CD4-positive, alpha-beta T cell (primary cell): Measurements from ENCODE around the gene LRRC47. TPM values are rescaled to one million over a fixed set of nuclear protein-coding genes. Genes with fewer than 3 reads are reported as not detected.

Experiments
- ATAC-seq: fragments of 200-7000 bp; cut with Tn5 transposase; one replicate; pipeline ENCODE4 v1.10.0; 2022; ENCODE audit warnings: mild to moderate bottlenecking; ENCODE audit not compliant: poor library complexity
- CTCF ChIA-PET: fragments of 350-600 bp; sonication (Branson Sonifier 250); formaldehyde crosslinking; loops from one replicate; lab custom pipeline; 2021; ENCODE audit warnings: antibody characterized with exemption, inconsistent platforms; lab: Charles Lee
- POLR2A ChIA-PET: fragments of 350-600 bp; sonication (Branson Sonifier 250); formaldehyde crosslinking; loops from one replicate; lab custom pipeline; 2021; ENCODE audit warnings: antibody characterized with exemption, inconsistent platforms; lab: Charles Lee
- DNase-seq, 14 experiments: peaks; one replicate each; pipeline ENCODE4 v3.0.0-alpha.2; 2013 to 2020; ENCODE audit warnings: mixed read lengths in 2 of 14
- H3K27ac ChIP-seq, 2 donors: one replicate each; pipeline versions ENCODE4 v1.5.1 to v1.7.0; 2013; ENCODE audit warnings: low read length in 2 of 2, low read depth in 1 of 2, mild to moderate bottlenecking in 1 of 2
- H3K27me3 ChIP-seq, 2 experiments: 1 replicate in 1 of 2; 2 replicates in 1 of 2; pipeline versions ENCODE4 v1.6.1 to v1.7.0; 2013; ENCODE audit warnings: low read length in 2 of 2, control low read depth in 1 of 2, mild to moderate bottlenecking in 1 of 2, moderate library complexity in 1 of 2; ENCODE audit not compliant: insufficient read depth in 2 of 2, control insufficient read depth in 1 of 2
- H3K36me3 ChIP-seq: one replicate; pipeline ENCODE4 v1.6.1; 2013; ENCODE audit warnings: low read length, control low read depth; ENCODE audit not compliant: insufficient read depth
- H3K4me1 ChIP-seq: one replicate; pipeline ENCODE4 v1.6.1; 2013; ENCODE audit warnings: low read length, control low read depth; ENCODE audit not compliant: insufficient read depth
- H3K4me3 ChIP-seq: one replicate; pipeline ENCODE4 v1.5.1; 2013; ENCODE audit warnings: mild to moderate bottlenecking, low read length, moderate library complexity
- H3K9me3 ChIP-seq, 2 experiments: 1 replicate in 1 of 2; 2 replicates in 1 of 2; pipeline versions ENCODE4 v1.6.1 to v1.7.0; 2013; ENCODE audit warnings: low read length in 2 of 2, mild to moderate bottlenecking in 2 of 2, control low read depth in 1 of 2, moderate library complexity in 1 of 2; ENCODE audit not compliant: control insufficient read depth in 1 of 2, insufficient read depth in 1 of 2
- H3K27ac Mint-ChIP-seq: one replicate; pipeline ENCODE4 v1.8.0; 2020; ENCODE audit warnings: mixed read lengths
- H3K27me3 Mint-ChIP-seq: one replicate; pipeline ENCODE4 v1.8.0; 2021; ENCODE audit warnings: mixed read lengths
- H3K36me3 Mint-ChIP-seq: one replicate; pipeline ENCODE4 v1.8.0; 2021; ENCODE audit warnings: low read depth, mixed read lengths
- H3K4me1 Mint-ChIP-seq: one replicate; pipeline ENCODE4 v1.8.0; 2021; ENCODE audit warnings: low read depth, mixed read lengths
- H3K4me3 Mint-ChIP-seq: one replicate; pipeline ENCODE4 v1.8.0; 2020; ENCODE audit warnings: mild to moderate bottlenecking, mixed read lengths
- H3K9me3 Mint-ChIP-seq: one replicate; pipeline ENCODE4 v1.8.0; 2020; ENCODE audit warnings: mixed read lengths
- intact Hi-C, 2 experiments: fragments of 100-400 bp; cut with DNase I in 1 of 2; cut with micrococcal nuclease in 1 of 2; formaldehyde crosslinking; loops; one replicate each; pipeline versions ENCODE4 v1.15.1 to v1.9.0; 2023 to 2025; cut with DNase I, micrococcal nuclease
- total RNA-seq, 174 experiments: library from RNA in 2 of 174; stranded (reverse) in 2 of 174; gene quantifications; one replicate each; pipeline ENCODE4 v1.2.3 and lab custom pipeline; 2021 to 2026
- TF ChIP-seq, protein P1 (sequence below): fragments of 200-600 bp; IDR thresholded peaks from one replicate; pipeline ENCODE4 v1.8.0; 2022; ENCODE audit warnings: antibody characterized with exemption, mild to moderate bottlenecking

The LRRC47 gene
- total RNA-seq, 2 experiments from 2014 or later, result 30.1 to 32.0 TPM

DNA sequence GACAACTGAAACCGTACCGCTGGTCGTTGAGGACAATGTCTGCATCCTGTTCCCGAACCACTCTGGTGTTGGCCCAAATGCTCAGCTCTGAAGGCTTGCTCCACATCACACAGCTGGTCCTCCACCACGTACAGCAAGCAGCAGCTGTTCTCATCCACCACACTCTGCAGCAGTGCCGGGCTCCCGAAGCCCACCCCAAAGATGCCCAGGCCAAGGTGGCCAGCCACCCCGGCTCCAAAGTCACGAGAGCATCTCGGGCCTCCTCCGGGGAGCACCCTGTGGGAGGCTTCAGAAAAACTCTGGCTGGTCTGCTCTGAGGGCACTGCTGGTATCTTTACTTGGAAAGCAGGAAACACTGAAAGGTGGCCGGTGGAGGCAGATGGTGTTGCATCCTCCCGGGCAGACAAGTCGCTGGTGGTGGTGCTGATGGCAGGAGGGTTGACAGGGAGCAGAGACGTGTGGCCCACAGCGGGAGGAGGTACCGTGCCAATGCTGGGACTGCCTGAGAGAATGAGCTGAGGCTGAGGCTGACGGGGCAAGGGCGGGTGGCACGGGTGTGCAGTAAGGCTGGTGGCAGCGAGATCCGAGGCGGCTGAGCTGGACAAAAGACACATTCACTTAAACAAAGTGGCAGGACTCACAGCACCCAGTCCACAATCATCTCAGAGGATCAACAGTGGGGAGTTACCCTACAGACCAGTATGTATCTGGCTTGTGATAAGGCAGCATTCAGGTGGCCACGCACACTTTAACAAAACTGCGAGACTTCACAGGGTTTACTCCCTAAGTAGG, 50.5 kb downstream of the LRRC47 start:
- POLR2A ChIA-PET, result no interaction called here
- Histone ChIP-seq H3K4me3 (no peak overlapping the region), H3K36me3 (peaks cover 14% of the 10 kb centered on the region), H3K27me3 (no peaks in the 10 kb centered on the region), H3K4me1 (peaks cover 29% of the 10 kb centered on the region), H3K9me3 (peaks cover 0 to 8% of the 10 kb centered on the region in 2 experiments), H3K27ac (no peak overlapping the region)
- CTCF ChIA-PET, result no interaction called here
- intact Hi-C loops, result loop anchor here in 1 of 2 experiments (2.0 kb wide), 2 partner anchors 27 to 97 kb away; partner anchors contain the start of gene SMIM1
- Mint-ChIP-seq H3K27me3 (no peaks in the 10 kb centered on the region), H3K36me3 (peaks cover 27% of the 10 kb centered on the region), H3K4me3 (peak overlapping the region; percentile 79), H3K4me1 (peaks cover 34% of the 10 kb centered on the region), H3K27ac (peak overlapping the region; percentile 65), H3K9me3 (no peaks in the 10 kb centered on the region)
- peak in 1 of 14 experiments; percentile 20 for DNase-seq
- ATAC-seq, result no peak
- TF ChIP-seq, protein P1, sequence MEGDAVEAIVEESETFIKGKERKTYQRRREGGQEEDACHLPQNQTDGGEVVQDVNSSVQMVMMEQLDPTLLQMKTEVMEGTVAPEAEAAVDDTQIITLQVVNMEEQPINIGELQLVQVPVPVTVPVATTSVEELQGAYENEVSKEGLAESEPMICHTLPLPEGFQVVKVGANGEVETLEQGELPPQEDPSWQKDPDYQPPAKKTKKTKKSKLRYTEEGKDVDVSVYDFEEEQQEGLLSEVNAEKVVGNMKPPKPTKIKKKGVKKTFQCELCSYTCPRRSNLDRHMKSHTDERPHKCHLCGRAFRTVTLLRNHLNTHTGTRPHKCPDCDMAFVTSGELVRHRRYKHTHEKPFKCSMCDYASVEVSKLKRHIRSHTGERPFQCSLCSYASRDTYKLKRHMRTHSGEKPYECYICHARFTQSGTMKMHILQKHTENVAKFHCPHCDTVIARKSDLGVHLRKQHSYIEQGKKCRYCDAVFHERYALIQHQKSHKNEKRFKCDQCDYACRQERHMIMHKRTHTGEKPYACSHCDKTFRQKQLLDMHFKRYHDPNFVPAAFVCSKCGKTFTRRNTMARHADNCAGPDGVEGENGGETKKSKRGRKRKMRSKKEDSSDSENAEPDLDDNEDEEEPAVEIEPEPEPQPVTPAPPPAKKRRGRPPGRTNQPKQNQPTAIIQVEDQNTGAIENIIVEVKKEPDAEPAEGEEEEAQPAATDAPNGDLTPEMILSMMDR, result no peak

DNA sequence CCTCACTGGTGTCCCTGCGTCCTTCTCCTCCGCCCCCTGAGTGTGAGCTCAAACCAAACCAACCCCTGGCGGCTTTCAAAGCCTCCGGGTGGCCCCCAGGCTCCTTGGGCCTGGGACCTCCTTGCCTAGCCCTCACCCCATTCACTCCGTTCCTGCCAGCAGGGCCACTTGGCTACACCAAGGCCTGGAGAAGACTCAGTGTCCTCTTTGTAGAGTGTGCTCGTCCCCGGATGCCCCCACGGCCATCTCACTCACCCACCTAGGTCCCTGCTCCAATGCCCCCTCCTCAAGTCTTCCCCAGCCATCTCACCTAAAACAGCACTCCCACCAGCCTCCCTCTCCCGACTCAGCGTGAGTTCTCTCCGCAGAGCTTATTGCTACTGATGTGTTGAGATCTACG, 51.2 kb downstream of the LRRC47 start:
- ChIA-PET POLR2A (no interaction called here), CTCF (no interaction called here)
- H3K4me3 ChIP-seq, result no peak overlapping the region
- Mint-ChIP-seq H3K36me3 (peaks cover 29% of the 10 kb centered on the region), H3K9me3 (no peaks in the 10 kb centered on the region), H3K4me1 (peaks cover 34% of the 10 kb centered on the region), H3K27me3 (no peaks in the 10 kb centered on the region), H3K27ac (peak overlapping the region; percentile 65), H3K4me3 (peak overlapping the region; percentile 79)
- H3K9me3 ChIP-seq, result peaks cover 0 to 8% of the 10 kb centered on the region in 2 experiments
- TF ChIP-seq, protein P1, result no peak
- DNase-seq (no peak), ATAC-seq (no peak)
- H3K4me1 ChIP-seq, result peaks cover 29% of the 10 kb centered on the region
- no peak overlapping the region for H3K27ac ChIP-seq
- no peaks in the 10 kb centered on the region for H3K27me3 ChIP-seq
- H3K36me3 ChIP-seq, result peaks cover 15% of the 10 kb centered on the region
- intact Hi-C loops, result no loop called here

DNA sequence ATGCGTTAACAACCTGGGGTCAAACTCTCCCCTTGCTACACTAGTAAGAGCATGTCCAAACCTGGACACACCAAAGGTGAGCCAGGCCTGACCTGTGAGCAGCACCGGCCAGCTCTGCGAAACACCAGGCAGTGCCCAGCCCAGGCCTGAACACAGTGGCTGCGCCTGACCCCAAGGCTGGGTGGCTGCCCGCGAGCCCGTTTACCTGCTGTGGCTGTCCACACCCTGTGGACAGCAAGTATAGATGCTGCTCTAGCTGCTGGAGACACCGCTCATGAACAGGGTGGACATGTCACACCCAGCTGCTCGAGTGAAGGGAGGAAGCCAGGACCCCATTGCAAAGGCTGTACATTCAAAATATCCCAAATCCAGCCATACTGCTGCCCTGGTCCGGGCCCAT, 51.7 kb downstream of the LRRC47 start:
- intact Hi-C loops, result no loop called here
- TF ChIP-seq, protein P1, result no peak
- no peaks in the 10 kb centered on the region for H3K9me3 Mint-ChIP-seq
- DNase-seq, result no peak
- Histone ChIP-seq H3K4me1 (peaks cover 29% of the 10 kb centered on the region), H3K9me3 (peaks cover 0 to 8% of the 10 kb centered on the region in 2 experiments), H3K27ac (no peak overlapping the region), H3K4me3 (no peak overlapping the region), H3K27me3 (no peaks in the 10 kb centered on the region), H3K36me3 (peaks cover 15% of the 10 kb centered on the region)
- peaks cover 29% of the 10 kb centered on the region for H3K36me3 Mint-ChIP-seq
- ChIA-PET POLR2A (no interaction called here), CTCF (no interaction called here)
- peaks cover 34% of the 10 kb centered on the region for H3K4me1 Mint-ChIP-seq
- H3K4me3 Mint-ChIP-seq, result no peak overlapping the region
- H3K27ac Mint-ChIP-seq, result no peak overlapping the region
- no peaks in the 10 kb centered on the region for H3K27me3 Mint-ChIP-seq
- ATAC-seq, result no peak
